ENCODE measurements around the gene ATXN2.
"Not testable (repeated sequence)": the region's sequence is repeated elsewhere in the genome, so short reads cannot be mapped to it uniquely, and the experiment has no call there.

The ATXN2 gene

GRCh38 chr12:111574797-111575443, 24.2 kb downstream of the ATXN2 start:
- no peak for DNase-seq (ENCODE audit: low spot score)

GRCh38 chr12:111573476-111573875, 25.6 kb downstream of the ATXN2 start:
- no peak for DNase-seq (ENCODE audit: low spot score)

DNA sequence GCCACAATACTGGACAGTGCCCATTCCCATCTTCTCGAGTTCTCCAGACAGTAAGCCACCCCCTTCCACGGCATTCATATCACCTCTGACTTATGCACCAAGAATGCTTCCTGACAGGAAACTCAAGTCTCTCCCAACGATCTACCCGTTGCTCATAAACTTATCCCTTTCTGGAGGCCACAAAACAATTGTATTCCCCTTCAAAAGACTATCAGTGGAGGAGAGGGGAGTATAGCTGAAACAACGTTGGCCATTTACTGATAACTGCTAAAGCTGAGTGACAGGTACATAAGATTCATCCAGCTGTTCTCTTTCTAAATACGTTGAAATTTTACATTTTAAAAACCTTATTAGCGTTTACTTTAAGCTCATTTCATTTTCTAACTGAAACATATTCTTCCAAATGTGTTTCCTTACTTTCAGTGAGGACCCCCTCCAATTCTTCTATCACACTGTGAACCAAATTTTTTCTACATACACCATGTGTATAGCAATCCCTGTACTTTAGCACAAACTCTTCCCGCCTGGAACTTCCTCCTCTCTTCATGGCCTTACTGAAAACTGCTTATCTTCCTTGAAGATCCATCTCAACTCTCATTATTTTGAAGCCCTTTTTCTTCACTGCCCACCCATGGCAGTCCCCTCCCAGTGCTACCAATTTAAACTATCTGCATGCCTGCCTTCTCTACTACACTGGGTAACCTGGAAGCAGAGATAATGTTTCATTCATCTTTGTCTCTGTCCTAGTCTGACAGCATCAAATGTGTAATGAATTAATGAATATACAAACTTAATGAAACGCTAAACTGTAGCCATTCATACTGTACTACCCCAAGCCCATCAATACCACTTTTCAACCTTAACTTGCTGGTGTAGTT, 28.8 kb downstream of the ATXN2 start:
- peak; percentile 62 for DNase-seq (ENCODE audit: low spot score)

DNA sequence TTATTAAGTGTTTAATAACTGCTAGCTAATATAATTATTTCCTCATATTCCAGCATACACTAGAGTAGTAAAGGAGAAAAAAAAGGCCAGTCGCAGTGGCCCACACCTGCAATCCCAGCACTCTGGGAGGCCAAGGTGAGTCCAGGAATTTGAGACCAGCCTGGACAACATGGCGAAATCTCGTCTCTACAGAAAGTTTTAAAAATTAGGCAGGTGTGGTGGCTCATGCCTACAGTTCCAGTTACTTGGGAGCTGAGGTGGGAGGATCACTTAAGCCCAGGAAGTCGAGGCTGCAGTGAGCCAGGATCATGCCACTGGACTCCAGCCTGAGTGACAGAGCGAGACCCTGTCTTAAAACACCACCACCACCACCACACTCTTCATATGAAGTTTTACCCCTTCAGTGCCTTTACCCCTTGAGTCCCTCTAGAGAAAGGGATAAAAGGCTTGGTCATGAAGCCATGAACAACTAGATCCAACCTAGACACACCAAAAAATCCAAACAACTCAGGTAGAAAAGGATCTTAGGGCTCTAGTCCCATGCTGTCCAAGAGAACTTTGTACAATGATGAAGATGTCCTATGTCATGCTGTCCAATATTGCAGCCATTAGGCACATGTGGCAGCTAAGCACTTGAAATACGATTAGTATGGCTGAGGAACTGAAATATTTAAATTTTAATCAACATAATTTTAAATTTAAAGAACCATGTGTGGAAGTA, 29.6 kb downstream of the ATXN2 start:
- no peak for DNase-seq (ENCODE audit: low spot score)

- DNase-seq (ENCODE audit: low spot score): not testable (repeated sequence)
Measured at GRCh38 chr12:111560844-111561243, 38.3 kb downstream of the ATXN2 start.

GRCh38 chr12:111558107-111558376, 41.1 kb downstream of the ATXN2 start:
- DNase-seq (ENCODE audit: low spot score): no peak

GRCh38 chr12:111557271-111558106, 41.6 kb downstream of the ATXN2 start:
- no peak for DNase-seq (ENCODE audit: low spot score)

- DNase-seq (ENCODE audit: low spot score): no peak
Measured at GRCh38 chr12:111556676-111557075, 42.4 kb downstream of the ATXN2 start.

DNA sequence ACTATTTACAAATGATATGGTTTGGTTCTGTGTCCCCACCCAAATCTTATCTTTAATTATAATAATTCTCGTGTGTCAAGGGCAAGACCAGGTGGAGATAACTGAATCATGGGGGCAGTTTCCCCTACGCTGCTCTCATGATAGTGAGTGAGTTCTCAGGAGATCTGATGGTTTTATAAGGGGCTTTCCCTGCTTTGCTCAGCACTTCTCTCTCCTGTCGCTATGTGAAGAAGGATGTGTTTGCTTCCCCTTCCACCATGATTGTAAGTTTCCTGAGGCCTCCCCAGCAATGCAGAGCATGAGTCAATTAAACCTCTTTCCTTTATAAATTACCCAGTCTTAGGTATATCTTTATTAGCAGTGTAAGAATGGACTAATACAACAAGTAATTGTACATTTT, 43.8 kb downstream of the ATXN2 start:
- not testable (repeated sequence) for DNase-seq (ENCODE audit: low spot score)

- no peak for DNase-seq (ENCODE audit: low spot score)
Measured at GRCh38 chr12:111546758-111547383, 52.2 kb downstream of the ATXN2 start.

DNA sequence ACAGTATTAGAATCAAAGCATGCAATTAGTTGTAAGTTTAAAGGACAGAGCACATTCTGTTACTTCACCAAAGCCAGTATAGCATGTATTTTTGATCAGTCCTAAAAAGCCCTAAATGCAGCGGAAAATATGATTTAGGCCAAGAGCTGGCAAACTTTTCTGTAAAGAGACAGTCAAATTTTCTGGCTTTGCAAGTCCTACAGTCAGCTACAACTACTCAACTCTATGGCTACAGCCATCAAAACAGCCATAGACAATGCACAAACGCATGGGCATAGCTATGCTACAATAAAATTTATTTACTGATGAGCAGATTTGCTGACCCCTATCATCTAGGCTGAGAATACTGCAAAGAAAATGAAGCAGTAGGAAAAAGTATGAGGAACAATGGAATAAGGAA, 52.9 kb downstream of the ATXN2 start:
- DNase-seq (ENCODE audit: low spot score): no peak

DNA sequence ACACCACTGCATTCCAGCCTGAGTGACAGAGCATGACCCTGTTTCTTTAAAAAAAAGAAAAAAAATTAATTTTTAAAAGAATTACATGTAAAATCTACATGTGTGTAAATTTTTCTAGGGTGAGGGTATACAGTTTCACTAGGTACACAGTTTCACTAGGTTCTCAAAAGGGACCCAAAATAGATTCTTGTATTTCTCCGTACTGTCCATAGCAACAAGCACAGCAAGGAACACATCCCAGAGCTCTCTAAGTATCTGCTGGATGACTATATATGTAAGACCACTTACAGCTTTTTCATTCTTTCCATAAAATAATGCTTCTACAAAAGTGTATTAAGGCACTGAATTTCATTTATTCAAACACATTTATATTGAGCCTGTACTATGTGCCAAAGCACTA, 55.1 kb downstream of the ATXN2 start:
- no peak for DNase-seq (ENCODE audit: low spot score)

DNA sequence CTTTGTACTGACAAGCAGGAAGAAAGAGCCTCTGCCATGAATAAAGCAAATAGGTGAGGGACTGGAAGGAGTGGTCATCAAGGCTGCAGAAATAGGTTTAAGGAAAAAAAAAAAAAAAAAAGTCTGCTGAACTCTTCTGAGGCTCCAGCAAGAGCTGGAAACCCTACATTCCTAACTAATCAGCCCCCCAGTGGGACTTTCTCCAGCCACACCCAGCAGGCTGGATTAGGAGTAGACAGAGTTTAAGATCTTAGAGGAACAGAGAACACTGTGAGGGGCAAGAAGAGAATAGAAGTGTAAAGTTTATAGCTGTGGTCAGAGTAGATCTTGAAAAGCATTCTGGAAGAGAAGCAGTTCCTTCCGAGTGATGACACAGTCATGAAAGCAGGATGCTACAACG, 66.4 kb downstream of the ATXN2 start:
- no peak for DNase-seq (ENCODE audit: low spot score)

DNA sequence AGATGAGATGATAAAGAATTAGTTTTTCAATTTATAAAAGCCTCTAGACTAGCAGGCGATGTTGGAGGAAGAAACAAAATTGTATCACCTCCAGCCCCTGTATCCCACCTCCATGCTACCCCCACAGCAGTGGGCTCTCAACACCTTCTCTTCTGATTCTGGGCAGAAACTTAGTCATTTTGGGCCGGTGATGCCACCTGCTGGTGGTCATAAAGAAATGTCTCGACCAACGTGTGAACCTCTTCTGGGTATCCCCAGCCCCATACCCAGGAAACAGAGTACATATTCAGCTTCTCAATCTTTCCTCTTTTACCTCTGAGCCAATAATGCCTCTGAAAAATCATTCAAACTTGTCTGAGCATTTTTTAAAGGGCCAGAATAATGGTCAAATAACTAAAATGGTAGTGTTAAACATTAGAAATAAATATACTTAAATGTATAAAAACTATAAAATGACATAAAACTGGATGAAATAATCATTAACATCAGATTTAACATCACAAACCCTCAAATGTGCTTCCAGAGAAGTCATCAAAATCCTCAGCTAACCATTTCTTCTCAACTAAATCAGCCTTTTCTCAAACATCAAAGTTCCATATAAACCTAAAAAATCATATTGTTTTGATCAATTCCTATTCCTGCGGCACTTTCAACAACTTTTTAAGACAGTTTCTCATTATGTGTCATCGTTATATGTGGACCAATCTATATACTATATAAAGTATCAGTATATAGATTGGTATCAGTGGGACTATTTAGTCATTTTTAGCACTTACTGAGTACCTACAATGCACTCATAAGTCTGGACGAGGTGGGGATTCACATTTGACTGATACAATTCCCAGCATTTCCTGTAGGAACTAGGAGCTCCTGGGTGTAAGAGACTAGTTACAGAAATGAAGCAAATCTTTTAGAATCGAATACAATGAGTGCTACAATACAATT, 69.4 kb downstream of the ATXN2 start:
- peak; percentile 71 for DNase-seq (ENCODE audit: low spot score)

- DNase-seq (ENCODE audit: low spot score): no peak
Measured at GRCh38 chr12:111523587-111524167, 75.4 kb downstream of the ATXN2 start.

DNA sequence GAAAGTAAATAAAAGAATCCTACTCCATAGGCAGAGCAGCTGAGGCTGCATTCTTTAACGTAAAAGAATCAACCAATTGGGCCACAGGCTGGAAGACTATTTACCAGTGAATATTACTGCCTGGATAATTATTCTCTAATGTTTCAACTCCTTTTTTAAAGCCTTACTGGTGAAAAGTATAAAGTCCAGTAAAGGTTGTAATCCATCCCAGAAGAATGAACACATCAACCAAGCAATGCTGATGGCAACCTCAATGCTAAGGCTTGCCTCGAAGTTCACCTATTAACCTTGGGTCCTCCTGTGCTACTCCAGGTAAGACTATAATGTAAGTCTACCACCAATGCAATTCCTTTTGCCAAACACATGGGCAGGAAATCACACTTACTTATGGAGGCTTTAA, 77.3 kb downstream of the ATXN2 start:
- DNase-seq (ENCODE audit: low spot score): no peak

DNA sequence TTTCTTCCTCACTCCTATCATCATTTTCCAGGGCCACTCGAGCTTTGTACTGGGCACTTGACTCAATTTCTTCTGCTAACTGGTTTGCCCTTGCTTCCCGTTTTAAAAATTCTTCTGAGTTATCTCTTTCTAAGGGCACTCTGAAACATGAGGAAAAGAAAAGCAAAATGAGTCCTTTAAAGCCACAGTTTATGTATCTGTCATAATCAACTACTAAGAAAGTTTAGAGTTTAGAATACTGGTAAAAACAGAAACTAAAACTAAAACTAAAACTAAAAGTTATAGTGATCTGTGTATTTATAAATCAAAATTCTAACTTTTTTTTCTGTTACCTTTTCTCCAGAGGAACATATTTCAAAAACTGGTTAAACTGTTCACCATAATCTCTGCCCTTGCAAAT, 79.2 kb downstream of the ATXN2 start:
- DNase-seq (ENCODE audit: low spot score): no peak

- DNase-seq (ENCODE audit: low spot score): no peak
Measured at GRCh38 chr12:111519083-111519482, 80.0 kb downstream of the ATXN2 start.

DNA sequence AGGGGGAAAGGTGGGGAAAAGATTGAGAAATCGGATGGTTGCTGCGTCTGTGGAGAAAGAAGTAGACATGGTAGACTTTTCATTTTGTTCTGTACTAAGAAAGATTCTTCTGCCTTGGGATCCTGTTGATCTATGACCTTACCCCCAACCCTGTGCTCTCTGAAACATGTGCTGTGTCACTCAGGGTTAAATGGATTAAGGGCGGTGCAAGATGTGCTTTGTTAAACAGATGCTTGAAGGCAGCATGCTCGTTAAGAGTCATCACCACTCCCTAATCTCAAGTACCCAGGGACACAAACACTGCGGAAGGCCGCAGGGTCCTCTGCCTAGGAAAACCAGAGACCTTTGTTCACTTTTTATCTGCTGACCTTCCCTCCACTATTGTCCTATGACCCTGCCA, 91.4 kb downstream of the ATXN2 start:
- not testable (repeated sequence) for DNase-seq (ENCODE audit: low spot score)

DNA sequence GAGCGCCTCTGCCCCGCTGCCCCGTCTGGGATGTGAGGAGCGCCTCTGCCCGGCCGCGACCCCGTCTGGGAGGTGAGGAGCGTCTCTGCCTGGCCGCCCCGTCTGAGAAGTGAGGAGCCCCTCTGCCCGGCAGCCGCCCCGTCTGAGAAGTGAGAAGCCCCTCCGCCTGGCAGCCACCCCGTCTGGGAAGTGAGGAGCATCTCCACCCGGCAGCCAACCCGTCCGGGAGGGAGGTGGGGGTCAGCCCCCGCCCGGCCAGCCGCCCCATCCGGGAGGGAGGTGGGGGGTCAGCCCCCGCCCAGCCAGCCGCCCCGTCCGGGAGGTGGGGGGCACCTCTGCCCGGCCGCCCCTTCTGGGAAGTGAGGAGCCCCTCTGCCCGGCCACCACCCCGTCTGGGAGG, 91.9 kb downstream of the ATXN2 start:
- not testable (repeated sequence) for DNase-seq (ENCODE audit: low spot score)

Measured in AG08396 (cell line).